WTC11 (cell line): ENCODE data around the gene USP54. TPM values are rescaled to one million over a fixed set of nuclear protein-coding genes. Genes with fewer than 3 reads are reported as not detected.

ENCODE experiments used
- ATAC-seq: fragments of 200-7000 bp; cut with Tn5 transposase; 2 replicates; pipeline ENCODE4 v1.10.0; 2021; ENCODE audit warnings: mild to moderate bottlenecking, moderate library complexity
- CTCF ChIA-PET: fragments of 300-600 bp; sonication (Branson Sonifier 250); formaldehyde crosslinking; loops from one replicate; lab custom pipeline; 2021; ENCODE audit warnings: antibody characterized with exemption; lab: Charles Lee
- POLR2A ChIA-PET: fragments of 350-600 bp; sonication (Branson Sonifier 250); formaldehyde crosslinking; loops from one replicate; lab custom pipeline; 2021; ENCODE audit warnings: antibody characterized with exemption; lab: Charles Lee
- DNase-seq: peaks from one replicate; pipeline ENCODE4 v3.0.0; 2021; ENCODE audit warnings: low spot score
- H3K27ac Mint-ChIP-seq: 2 replicates; pipeline ENCODE4 v1.8.0; 2021; ENCODE audit warnings: mixed read lengths
- H3K27me3 Mint-ChIP-seq: 2 replicates; pipeline ENCODE4 v1.8.0; 2021; ENCODE audit warnings: low read depth, mild to moderate bottlenecking, moderate library complexity, mixed read lengths
- H3K36me3 Mint-ChIP-seq: 2 replicates; pipeline ENCODE4 v1.8.0; 2021; ENCODE audit warnings: mixed read lengths
- H3K4me1 Mint-ChIP-seq: 2 replicates; pipeline ENCODE4 v1.8.0; 2022; ENCODE audit warnings: mixed read lengths
- H3K4me3 Mint-ChIP-seq: 2 replicates; pipeline ENCODE4 v1.8.0; 2021; ENCODE audit warnings: mild to moderate bottlenecking, moderate library complexity, mixed read lengths
- H3K9me3 Mint-ChIP-seq: 2 replicates; pipeline ENCODE4 v1.8.0; 2021; ENCODE audit warnings: mixed read lengths
- ATF2 ChIP-seq: sonication (generic); formaldehyde crosslinking; IDR thresholded peaks from 2 replicates; pipeline ENCODE4 v1.8.1; 2022; ENCODE audit warnings: low read depth, missing genetic modification reagents, borderline replicate concordance
- CBFB ChIP-seq: sonication (generic); formaldehyde crosslinking; IDR thresholded peaks from 2 replicates; pipeline ENCODE4 v1.8.1; 2022; ENCODE audit warnings: mild to moderate bottlenecking, low read depth, missing genetic modification reagents
- CREM ChIP-seq: sonication (generic); formaldehyde crosslinking; IDR thresholded peaks from 2 replicates; pipeline ENCODE4 v1.8.1; 2022; ENCODE audit warnings: mild to moderate bottlenecking, missing genetic modification reagents, moderate library complexity
- ETV6 ChIP-seq: sonication (generic); formaldehyde crosslinking; IDR thresholded peaks from 2 replicates; pipeline ENCODE4 v1.8.1; 2022; ENCODE audit warnings: mild to moderate bottlenecking, missing genetic modification reagents
- FOXJ3 ChIP-seq: sonication (generic); formaldehyde crosslinking; IDR thresholded peaks from 2 replicates; pipeline ENCODE4 v1.9.0; 2021; ENCODE audit warnings: missing genetic modification reagents, mild to moderate bottlenecking, borderline replicate concordance
- FOXK1 ChIP-seq: sonication (generic); formaldehyde crosslinking; IDR thresholded peaks from 2 replicates; pipeline ENCODE4 v1.8.0; 2022; ENCODE audit warnings: mild to moderate bottlenecking, moderate library complexity, missing genetic modification reagents
- GABPB1 ChIP-seq: sonication (generic); formaldehyde crosslinking; IDR thresholded peaks from 2 replicates; pipeline ENCODE4 v1.8.1; 2023; ENCODE audit warnings: mild to moderate bottlenecking, missing genetic modification reagents
- GTF2I ChIP-seq: fragments of 250-450 bp; sonication (Bioruptor Pico); conservative IDR thresholded peaks from 2 replicates; pipeline ENCODE4 v1.4.0; 2021; ENCODE audit warnings: mild to moderate bottlenecking
- HMGA2 ChIP-seq: fragments of 250-450 bp; sonication (Bioruptor Pico); IDR thresholded peaks from 2 replicates; pipeline ENCODE4 v1.4.0; 2021; ENCODE audit warnings: mild to moderate bottlenecking, moderate library complexity
- IRF1 ChIP-seq: sonication (generic); formaldehyde crosslinking; IDR thresholded peaks from 2 replicates; pipeline ENCODE4 v1.8.0; 2023; ENCODE audit warnings: missing genetic modification reagents
- JAZF1 ChIP-seq: fragments of 250-450 bp; sonication (Bioruptor Pico); IDR thresholded peaks from 2 replicates; pipeline ENCODE4 v1.9.0; 2021; ENCODE audit warnings: moderate library complexity, mild to moderate bottlenecking, inconsistent platforms
- MYBL2 ChIP-seq: sonication (generic); formaldehyde crosslinking; IDR thresholded peaks from 2 replicates; pipeline ENCODE4 v1.8.1; 2023; ENCODE audit warnings: mild to moderate bottlenecking, moderate library complexity, missing genetic modification reagents
- SMAD3 ChIP-seq: sonication (generic); formaldehyde crosslinking; IDR thresholded peaks from 2 replicates; pipeline ENCODE4 v1.8.0; 2022; ENCODE audit warnings: missing genetic modification reagents, mild to moderate bottlenecking, borderline replicate concordance
- ZBTB21 ChIP-seq: sonication (generic); formaldehyde crosslinking; IDR thresholded peaks from 2 replicates; pipeline ENCODE4 v1.8.1; 2023; ENCODE audit warnings: mild to moderate bottlenecking, missing genetic modification reagents, borderline replicate concordance
- ZNF232 ChIP-seq: sonication (generic); formaldehyde crosslinking; IDR thresholded peaks from 2 replicates; pipeline ENCODE4 v1.8.0; 2022; ENCODE audit warnings: mild to moderate bottlenecking, missing genetic modification reagents
- ZNF396 ChIP-seq: fragments of 250-450 bp; sonication (Bioruptor Pico); IDR thresholded peaks from 2 replicates; pipeline ENCODE4 v1.8.0; 2021; ENCODE audit warnings: mild to moderate bottlenecking, moderate library complexity, borderline replicate concordance
- ZNF425 ChIP-seq: fragments of 250-450 bp; sonication (Bioruptor Pico); conservative IDR thresholded peaks from 2 replicates; pipeline ENCODE4 v1.9.0; 2021; ENCODE audit warnings: mild to moderate bottlenecking
- total RNA-seq: library from RNA; stranded (reverse); gene quantifications from 3 replicates; pipeline ENCODE4 v1.2.3, GENCODE V29; 2021
- TF ChIP-seq, protein P1 (sequence below): sonication (generic); formaldehyde crosslinking; IDR thresholded peaks from 2 replicates; pipeline ENCODE4 v1.8.0; 2023; ENCODE audit warnings: missing genetic modification reagents, mild to moderate bottlenecking, borderline replicate concordance
- TF ChIP-seq, protein P2 (sequence below): sonication (generic); formaldehyde crosslinking; IDR thresholded peaks from 2 replicates; pipeline ENCODE4 v1.8.0; 2022; ENCODE audit warnings: mild to moderate bottlenecking, missing genetic modification reagents

Gene USP54
- total RNA-seq, 1 experiment from 2014 or later, result 39.8 TPM

DNA sequence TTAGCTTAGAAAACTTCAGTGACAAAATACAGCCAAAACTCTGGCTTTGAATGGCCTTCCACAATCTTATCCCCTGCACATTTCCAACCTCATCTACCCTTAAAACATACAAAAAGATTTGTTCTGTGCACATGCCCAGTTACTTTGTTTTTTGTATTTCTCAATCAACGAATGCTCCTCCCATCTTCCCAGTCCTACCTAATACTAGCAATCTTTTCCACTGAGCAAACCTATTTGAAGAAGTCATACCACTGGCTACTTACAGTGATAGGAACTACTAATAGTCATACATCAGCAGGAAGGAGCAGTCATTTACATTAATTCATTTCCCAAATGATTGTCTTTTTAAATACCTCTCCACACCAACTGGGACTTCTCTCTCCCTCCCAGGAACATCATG, 2.5 kb downstream of the USP54 start (continued):
- TF ChIP-seq ZNF425 (no peak), SMAD3 (CRISPR knock-in tag) (no peak), JAZF1 (CRISPR knock-in tag) (no peak), GTF2I (CRISPR knock-in tag) (no peak), GABPB1 (CRISPR knock-in tag) (no peak), MYBL2 (no peak), CREM (CRISPR knock-in tag) (no peak), ZBTB21 (CRISPR knock-in tag) (no peak), CBFB (CRISPR knock-in tag) (no peak), FOXJ3 (CRISPR knock-in tag) (no peak), ZNF232 (no peak), ETV6 (no peak), HMGA2 (CRISPR knock-in tag) (no peak), ATF2 (CRISPR knock-in tag) (no peak)
- TF ChIP-seq, protein P1, sequence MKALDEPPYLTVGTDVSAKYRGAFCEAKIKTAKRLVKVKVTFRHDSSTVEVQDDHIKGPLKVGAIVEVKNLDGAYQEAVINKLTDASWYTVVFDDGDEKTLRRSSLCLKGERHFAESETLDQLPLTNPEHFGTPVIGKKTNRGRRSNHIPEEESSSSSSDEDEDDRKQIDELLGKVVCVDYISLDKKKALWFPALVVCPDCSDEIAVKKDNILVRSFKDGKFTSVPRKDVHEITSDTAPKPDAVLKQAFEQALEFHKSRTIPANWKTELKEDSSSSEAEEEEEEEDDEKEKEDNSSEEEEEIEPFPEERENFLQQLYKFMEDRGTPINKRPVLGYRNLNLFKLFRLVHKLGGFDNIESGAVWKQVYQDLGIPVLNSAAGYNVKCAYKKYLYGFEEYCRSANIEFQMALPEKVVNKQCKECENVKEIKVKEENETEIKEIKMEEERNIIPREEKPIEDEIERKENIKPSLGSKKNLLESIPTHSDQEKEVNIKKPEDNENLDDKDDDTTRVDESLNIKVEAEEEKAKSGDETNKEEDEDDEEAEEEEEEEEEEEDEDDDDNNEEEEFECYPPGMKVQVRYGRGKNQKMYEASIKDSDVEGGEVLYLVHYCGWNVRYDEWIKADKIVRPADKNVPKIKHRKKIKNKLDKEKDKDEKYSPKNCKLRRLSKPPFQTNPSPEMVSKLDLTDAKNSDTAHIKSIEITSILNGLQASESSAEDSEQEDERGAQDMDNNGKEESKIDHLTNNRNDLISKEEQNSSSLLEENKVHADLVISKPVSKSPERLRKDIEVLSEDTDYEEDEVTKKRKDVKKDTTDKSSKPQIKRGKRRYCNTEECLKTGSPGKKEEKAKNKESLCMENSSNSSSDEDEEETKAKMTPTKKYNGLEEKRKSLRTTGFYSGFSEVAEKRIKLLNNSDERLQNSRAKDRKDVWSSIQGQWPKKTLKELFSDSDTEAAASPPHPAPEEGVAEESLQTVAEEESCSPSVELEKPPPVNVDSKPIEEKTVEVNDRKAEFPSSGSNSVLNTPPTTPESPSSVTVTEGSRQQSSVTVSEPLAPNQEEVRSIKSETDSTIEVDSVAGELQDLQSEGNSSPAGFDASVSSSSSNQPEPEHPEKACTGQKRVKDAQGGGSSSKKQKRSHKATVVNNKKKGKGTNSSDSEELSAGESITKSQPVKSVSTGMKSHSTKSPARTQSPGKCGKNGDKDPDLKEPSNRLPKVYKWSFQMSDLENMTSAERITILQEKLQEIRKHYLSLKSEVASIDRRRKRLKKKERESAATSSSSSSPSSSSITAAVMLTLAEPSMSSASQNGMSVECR, result no peak
- TF ChIP-seq, protein P2, sequence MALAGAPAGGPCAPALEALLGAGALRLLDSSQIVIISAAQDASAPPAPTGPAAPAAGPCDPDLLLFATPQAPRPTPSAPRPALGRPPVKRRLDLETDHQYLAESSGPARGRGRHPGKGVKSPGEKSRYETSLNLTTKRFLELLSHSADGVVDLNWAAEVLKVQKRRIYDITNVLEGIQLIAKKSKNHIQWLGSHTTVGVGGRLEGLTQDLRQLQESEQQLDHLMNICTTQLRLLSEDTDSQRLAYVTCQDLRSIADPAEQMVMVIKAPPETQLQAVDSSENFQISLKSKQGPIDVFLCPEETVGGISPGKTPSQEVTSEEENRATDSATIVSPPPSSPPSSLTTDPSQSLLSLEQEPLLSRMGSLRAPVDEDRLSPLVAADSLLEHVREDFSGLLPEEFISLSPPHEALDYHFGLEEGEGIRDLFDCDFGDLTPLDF (CRISPR knock-in tag), result no peak

DNA sequence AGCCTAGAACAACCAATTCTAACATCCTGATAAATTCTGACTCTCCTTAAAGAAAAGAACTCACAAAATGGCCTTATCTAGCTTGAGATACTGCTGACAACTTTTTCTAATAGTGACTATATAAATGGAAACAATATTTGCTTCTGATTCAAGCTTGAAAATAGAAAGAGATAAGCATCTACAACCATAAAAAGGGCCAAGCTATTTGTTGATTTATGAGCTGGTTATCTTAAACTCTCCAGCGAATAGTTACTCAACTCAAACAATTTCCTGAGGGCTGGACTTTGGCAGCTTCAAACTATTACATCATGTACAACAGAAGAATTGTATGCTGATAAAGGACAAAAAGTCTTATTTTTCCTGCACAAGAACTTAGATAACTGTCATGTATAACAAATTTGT, 4.6 kb downstream of the USP54 start:
- ChIA-PET POLR2A (no interaction called here), CTCF (no interaction called here)
- Mint-ChIP-seq H3K4me3 (no peak overlapping the region), H3K27ac (no peak overlapping the region), H3K9me3 (peaks cover 15% of the 10 kb centered on the region), H3K36me3 (peaks cover 14% of the 10 kb centered on the region), H3K27me3 (no peaks in the 10 kb centered on the region), H3K4me1 (peaks cover 34% of the 10 kb centered on the region)
- TF ChIP-seq ZNF396 (CRISPR knock-in tag) (no peak), IRF1 (no peak), FOXK1 (no peak), SMAD3 (CRISPR knock-in tag) (no peak), GABPB1 (CRISPR knock-in tag) (peak; percentile 92)
- ATAC-seq, result no peak
- no peak for DNase-seq
